Posterior cingulate gyrus (tissue), 11 donors: ENCODE results near the gene HS6ST1.

ENCODE experiments used
- DNase-seq, 10 donors: peaks; one replicate each; pipeline versions ENCODE4 v3.0.0 to v3.0.0-alpha.2; 2020 to 2021; ENCODE audit warnings: mixed read lengths in 3 of 10
- intact Hi-C: fragments of 100-400 bp; cut with DNase I; formaldehyde crosslinking; loops from one replicate; pipeline ENCODE4 v1.15.1; 2023

HS6ST1 gene

GRCh38 chr2:128303095-128303791 is 15.4 kb downstream of the HS6ST1 start:
- intact Hi-C loops, result no loop called here
- peak in 2 of 10 donors; percentile 30 to 59 for DNase-seq

- DNase-seq, result peak in 2 of 10 donors; percentile 48 to 70
- intact Hi-C loops, result no loop called here
These were observed 16.0 kb downstream of the HS6ST1 start for GRCh38 chr2:128302744-128303067.

GRCh38 chr2:128302011-128302743 is 16.5 kb downstream of the HS6ST1 start:
- intact Hi-C loops, result no loop called here
- peak in 2 of 10 donors; percentile 62 for DNase-seq

- intact Hi-C loops, result no loop called here
- peak in 3 of 10 donors; percentile 74 to 89 (median 78) for DNase-seq
These were observed 17.1 kb downstream of the HS6ST1 start for GRCh38 chr2:128301501-128301966.

GRCh38 chr2:128301021-128301420 is 17.6 kb downstream of the HS6ST1 start:
- intact Hi-C loops, result no loop called here
- peak in 2 of 10 donors; percentile 59 to 68 for DNase-seq

GRCh38 chr2:128300151-128301020 is 18.3 kb downstream of the HS6ST1 start:
- intact Hi-C loops, result no loop called here
- DNase-seq, result peak in 2 of 10 donors; percentile 58 to 78

- intact Hi-C loops, result no loop called here
- peak in 3 of 10 donors; percentile 67 to 81 (median 72) for DNase-seq
These were observed 19.0 kb downstream of the HS6ST1 start for GRCh38 chr2:128299628-128300027.

- intact Hi-C loops, result no loop called here
- peak in 4 of 10 donors; percentile 2 to 75 (median 42) for DNase-seq
These were observed 19.7 kb downstream of the HS6ST1 start for GRCh38 chr2:128298846-128299507.

GRCh38 chr2:128298286-128298685 is 20.4 kb downstream of the HS6ST1 start:
- intact Hi-C loops, result no loop called here

GRCh38 chr2:128293870-128294455 is 24.7 kb downstream of the HS6ST1 start:
- peak in 4 of 10 donors; percentile 2 to 65 (median 34) for DNase-seq
- intact Hi-C loops, result no loop called here

More at GRCh38 chr2:128298286-128298685, 20.4 kb downstream of the HS6ST1 start:
- no peak for DNase-seq

- intact Hi-C loops, result no loop called here
- DNase-seq, result peak in 1 of 10 donors; percentile 70
These were observed 25.3 kb downstream of the HS6ST1 start for GRCh38 chr2:128293426-128293755.

- intact Hi-C loops, result no loop called here
- DNase-seq, result peak in 5 of 10 donors; percentile 41 to 84 (median 60)
These were observed 25.9 kb downstream of the HS6ST1 start for GRCh38 chr2:128292599-128293425.

GRCh38 chr2:128291844-128292598 is 26.6 kb downstream of the HS6ST1 start:
- DNase-seq, result peak in 4 of 10 donors; percentile 2 to 75 (median 34)
- intact Hi-C loops, result no loop called here

GRCh38 chr2:128291161-128291843 is 27.4 kb downstream of the HS6ST1 start:
- intact Hi-C loops, result no loop called here
- DNase-seq, result peak in 4 of 10 donors; percentile 1 to 66 (median 42)

GRCh38 chr2:128290356-128290755 is 28.3 kb downstream of the HS6ST1 start:
- intact Hi-C loops, result no loop called here
- peak in 1 of 10 donors; percentile 16 for DNase-seq

GRCh38 chr2:128289439-128289838 is 29.2 kb downstream of the HS6ST1 start:
- intact Hi-C loops, result no loop called here
- DNase-seq, result peak in 4 of 10 donors; percentile 16 to 82 (median 63)

- intact Hi-C loops, result no loop called here
- peak in 3 of 10 donors; percentile 11 to 43 (median 22) for DNase-seq
These were observed 29.9 kb downstream of the HS6ST1 start for GRCh38 chr2:128288781-128289180.
